LNCAP (cell line): ENCODE data around the gene ECI2.

Experiments
- CTCF ChIP-seq: fragments of 450-650 bp; IDR thresholded peaks from 2 replicates; pipeline ENCODE4 v1.5.1; 2017; ENCODE audit warnings: mild to moderate bottlenecking

Gene ECI2

GRCh38 chr6:4134841-4135664 is at the start of gene ECI2:
Gene ECI2, minus strand, starts transcription at chr6:4135575. Its CDS starts 15 bp downstream, at chr6:4135560.
- TF ChIP-seq CTCF, result no peak

- TF ChIP-seq CTCF, result no peak
These were observed 45.4 kb upstream of the ECI2 start for GRCh38 chr6:4180652-4181255.

GRCh38 chr6:4179960-4180651 is 44.7 kb upstream of the ECI2 start:
- no peak for TF ChIP-seq CTCF

- no peak for TF ChIP-seq CTCF
These were observed 43.5 kb upstream of the ECI2 start for GRCh38 chr6:4178737-4179333.

- no peak for TF ChIP-seq CTCF
These were observed 41.5 kb upstream of the ECI2 start for GRCh38 chr6:4176907-4177306.

- no peak for TF ChIP-seq CTCF
These were observed 38.7 kb upstream of the ECI2 start for GRCh38 chr6:4174042-4174441.

- TF ChIP-seq CTCF, result no peak
These were observed 37.0 kb upstream of the ECI2 start for GRCh38 chr6:4172368-4172767.
